VCaP (cell line): ENCODE data around the gene DENND1B.

ENCODE experiments used
- H3K27ac ChIP-seq: fragments of 450-650 bp; 2 replicates; pipeline ENCODE4 v1.5.1; 2017
- TF ChIP-seq, protein P1 (sequence below): fragments of 450-650 bp; conservative IDR thresholded peaks from 2 replicates; pipeline ENCODE4 v1.5.1; 2017; ENCODE audit warnings: mild to moderate bottlenecking, moderate library complexity

DENND1B gene

DNA sequence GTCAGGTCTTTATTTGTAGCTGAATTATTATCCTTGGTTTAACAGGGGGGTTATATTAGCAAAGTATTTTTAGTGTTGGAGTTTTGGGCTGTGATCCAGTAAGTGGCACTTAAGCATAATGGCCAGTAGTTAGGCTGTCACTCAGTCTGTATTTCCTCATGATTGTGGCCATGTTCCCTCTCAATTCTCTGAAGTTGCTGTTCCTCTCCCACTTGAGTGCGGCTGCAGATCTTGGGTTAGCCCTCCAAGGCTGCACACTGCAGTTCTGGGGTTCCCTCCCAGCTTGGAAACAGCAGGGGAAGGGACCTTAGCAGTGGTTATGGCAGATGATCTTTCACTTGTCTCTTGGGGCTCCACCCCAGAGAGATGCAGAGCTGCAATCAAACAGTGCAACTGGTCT is 23.2 kb upstream of the DENND1B start:
- TF ChIP-seq, protein P1, sequence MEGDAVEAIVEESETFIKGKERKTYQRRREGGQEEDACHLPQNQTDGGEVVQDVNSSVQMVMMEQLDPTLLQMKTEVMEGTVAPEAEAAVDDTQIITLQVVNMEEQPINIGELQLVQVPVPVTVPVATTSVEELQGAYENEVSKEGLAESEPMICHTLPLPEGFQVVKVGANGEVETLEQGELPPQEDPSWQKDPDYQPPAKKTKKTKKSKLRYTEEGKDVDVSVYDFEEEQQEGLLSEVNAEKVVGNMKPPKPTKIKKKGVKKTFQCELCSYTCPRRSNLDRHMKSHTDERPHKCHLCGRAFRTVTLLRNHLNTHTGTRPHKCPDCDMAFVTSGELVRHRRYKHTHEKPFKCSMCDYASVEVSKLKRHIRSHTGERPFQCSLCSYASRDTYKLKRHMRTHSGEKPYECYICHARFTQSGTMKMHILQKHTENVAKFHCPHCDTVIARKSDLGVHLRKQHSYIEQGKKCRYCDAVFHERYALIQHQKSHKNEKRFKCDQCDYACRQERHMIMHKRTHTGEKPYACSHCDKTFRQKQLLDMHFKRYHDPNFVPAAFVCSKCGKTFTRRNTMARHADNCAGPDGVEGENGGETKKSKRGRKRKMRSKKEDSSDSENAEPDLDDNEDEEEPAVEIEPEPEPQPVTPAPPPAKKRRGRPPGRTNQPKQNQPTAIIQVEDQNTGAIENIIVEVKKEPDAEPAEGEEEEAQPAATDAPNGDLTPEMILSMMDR: no peak
- no peak overlapping the region for H3K27ac ChIP-seq

DNA sequence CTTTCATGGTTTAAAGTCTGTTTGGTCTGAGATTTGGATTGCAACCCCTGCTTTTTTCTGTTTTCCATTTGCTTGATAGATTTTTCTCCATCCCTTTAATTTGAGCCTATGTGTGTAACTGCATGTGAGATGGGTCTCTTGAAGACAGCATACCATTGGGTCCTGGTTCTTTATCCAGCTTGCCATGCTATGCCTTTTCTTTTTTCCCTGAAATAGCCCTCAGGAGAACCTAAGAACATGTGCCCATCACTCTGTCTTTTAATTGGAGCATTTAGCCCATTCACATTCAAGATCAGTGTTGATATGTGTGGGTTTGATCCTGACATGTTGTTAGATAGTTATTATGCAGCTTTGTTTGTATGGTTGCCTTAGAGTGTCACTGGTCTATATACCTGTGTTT is 21.7 kb upstream of the DENND1B start:
- TF ChIP-seq, protein P1: no peak
- H3K27ac ChIP-seq: no peak overlapping the region

DNA sequence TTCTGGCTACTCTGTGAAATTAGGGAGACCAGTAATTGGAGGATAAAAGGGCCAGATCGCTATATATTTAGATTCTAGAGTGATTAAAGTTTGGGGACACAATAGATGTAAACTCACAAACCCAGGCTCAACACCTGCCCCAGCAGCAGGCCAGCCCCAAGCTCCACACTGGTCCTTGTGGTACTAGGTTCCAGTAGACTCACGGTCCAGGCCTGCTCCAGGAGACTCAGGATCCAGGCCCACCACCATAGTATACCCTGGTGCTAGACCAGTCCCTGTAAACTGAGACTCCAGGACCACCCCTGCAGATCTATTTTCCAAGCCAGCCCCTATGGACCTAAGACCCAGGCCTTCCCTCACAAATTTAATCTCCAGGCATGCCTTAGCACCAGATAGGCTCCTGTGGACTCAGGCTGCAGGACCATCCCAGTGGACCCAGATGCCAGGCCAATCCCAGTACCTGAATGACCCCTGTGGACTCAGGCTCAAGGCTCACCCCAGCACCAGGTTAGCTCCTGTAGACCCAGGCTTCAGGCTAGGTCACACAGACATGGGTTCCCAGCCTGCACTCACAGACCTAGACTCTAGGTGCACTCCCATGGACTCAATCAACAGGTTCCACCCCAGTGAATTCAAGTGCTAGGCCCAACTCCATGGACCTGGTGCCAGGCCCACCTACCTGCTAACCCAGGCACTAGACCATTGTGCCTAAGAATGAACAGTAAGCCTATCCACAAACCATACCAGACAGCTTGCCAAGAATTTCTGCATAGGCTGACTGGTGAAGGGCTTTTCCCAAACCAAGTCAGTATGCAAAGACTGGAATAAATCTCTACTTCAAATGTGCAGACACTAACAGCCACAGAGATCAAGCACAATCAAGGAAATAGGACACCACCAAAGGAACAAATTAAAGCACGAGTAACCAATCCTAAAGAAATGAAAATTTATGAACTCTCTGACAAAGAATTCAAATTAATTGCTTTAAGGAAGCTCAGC is 13.8 kb upstream of the DENND1B start:
- TF ChIP-seq, protein P1: no peak
- no peak overlapping the region for H3K27ac ChIP-seq

DNA sequence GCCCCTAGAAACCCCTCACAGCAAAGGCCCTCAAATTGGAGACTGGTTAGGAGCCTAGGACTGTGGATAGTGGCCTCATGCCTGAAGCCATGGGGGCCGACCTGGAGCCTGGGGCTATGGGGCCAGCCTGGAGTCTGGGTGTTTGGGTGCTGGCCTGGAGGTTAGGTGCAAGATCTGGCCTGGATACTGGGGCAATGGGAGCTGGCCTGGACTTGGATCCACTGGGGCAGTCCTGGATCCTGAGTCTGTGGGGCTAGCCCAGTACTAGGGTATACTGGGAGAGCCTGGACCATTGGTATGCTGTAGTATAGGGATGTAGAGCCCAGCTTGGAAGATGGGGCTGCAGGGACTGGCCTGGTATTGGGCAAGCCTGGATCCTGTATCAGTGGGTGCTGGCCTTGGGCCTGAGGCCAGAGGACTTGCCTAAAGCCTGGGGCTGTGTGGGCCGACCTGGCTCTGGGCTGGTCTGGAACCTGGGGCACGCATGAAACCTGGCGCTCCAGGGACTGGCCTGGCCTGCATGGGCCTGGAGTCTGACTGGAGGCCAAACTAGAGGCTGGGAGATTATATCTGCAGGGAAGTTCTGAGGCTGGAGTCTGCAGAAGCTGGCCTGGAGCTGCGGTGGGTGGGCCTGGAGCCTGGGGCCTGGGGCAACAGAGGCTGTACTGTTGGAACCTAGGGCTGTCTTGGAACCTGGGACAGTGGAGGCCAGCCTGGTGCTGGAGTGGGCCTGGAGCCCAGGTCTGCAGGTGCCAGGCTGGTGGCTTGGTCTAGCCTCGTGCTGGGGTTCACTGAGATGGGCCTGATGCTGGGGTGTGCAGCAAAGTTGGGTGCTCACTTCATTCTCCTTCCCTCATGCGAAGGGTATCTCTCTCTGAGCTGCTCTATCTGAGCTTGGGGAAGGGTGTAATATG is 12.6 kb upstream of the DENND1B start:
- TF ChIP-seq, protein P1: no peak
- no peak overlapping the region for H3K27ac ChIP-seq

DNA sequence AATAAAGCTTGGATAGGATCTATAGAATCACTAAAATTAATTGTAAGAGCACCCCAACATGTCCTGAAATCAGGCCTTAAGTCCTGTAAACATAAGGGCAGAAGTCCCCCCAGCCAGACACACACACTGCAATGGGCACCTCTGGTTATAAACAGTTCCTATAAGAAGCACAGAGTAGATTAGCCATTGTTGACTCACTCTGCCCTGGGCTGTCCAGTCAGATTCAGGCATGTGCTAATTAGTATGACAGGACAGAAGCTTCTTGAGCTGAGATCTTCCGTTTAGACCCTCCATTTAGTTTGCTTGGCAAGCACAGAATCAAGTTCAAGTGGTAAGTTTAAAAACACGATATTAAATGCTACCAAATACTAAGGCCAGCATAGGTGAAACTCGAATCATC is 11.8 kb upstream of the DENND1B start:
- H3K27ac ChIP-seq: no peak overlapping the region
- TF ChIP-seq, protein P1: no peak

DNA sequence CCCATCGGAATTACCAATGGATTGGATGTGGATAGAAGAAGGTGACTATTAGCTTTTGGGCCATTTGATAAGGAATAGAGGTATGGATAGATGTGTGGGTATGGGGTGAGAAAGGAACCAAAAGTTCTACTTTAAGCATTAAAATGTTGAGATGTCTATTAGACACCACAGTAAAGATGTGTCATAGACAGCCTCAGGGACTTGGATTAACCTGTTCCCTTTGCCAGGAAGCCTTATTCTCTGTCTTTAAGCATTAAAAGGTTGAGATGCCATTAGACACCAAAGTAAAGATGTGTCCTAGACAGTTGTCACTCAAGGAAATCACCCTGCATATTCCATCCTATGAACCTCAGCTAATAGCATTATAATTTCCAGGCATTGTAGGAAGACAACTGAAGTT is 11.0 kb upstream of the DENND1B start:
- TF ChIP-seq, protein P1: no peak
- H3K27ac ChIP-seq: no peak overlapping the region

DNA sequence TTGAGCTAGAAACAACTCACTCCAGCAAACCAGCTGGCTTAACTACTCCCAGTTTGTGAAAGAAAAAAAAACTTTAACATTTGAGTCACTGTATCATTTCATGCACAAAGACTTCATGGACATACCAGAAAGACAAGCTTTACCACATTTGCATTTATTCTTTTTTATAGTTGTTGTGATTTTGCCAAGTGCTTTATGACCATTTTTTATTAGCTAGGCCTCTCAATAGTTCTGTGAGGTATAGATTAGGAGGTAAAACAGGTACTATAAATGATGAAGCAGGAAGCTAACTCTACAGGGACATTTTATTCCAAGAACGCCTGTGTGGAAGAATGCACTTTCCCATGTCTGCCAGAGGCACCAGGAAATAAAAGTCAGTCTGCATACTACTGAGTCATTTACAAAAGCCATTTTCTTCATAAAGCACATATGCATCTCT is 8.2 kb upstream of the DENND1B start:
- H3K27ac ChIP-seq: peak overlapping the region; percentile 98
- TF ChIP-seq, protein P1: no peak
